ENCODE data around the gene ATP5PD. TPM values are rescaled to one million over a fixed set of nuclear protein-coding genes. Genes with fewer than 3 reads are reported as not detected.

The ATP5PD gene
- total RNA-seq, 6 experiments from 2014 or later, result 362 to 410 (median 386) TPM

DNA sequence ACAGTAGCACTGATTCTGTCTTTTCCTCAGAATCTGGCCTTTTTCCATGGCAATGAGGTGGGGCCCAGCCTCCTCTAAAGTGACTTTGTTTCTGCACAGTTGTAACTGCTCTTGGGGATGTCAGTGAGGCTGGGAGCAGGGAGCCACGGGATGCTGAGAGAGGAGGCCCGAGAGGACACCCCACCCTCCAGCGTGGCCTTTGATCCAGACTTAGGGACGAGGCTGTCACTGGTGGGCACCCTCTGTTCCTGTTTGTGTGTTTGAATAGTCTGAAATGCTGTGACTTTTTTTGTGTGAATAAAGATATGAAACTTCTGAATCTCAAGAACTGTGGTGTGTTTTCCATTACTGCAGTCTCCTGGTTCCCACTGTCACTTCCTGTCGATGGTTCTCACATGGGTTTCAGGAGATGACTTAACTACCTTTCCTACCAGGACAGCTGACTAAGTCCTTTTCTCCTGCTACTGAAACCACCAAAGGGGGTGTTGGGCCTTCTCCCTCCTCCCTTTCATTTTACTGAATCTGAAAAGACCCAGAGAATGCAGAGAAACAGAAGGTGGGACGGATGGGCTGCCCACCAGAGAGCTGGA is 18.9 kb upstream of the ATP5PD start:
- Mint-ChIP-seq H3K27ac (peak overlapping the region; percentile 77), H3K36me3 (ENCODE audit: low read depth) (peaks cover 6% of the 10 kb centered on the region; the same call in 1 of the 2 replicates), H3K27me3 (ENCODE audit: insufficient read depth) (peaks cover 4% of the 10 kb centered on the region), H3K4me1 (ENCODE audit: low read depth) (peaks cover 16% of the 10 kb centered on the region), H3K4me3 (no peak overlapping the region), H3K9me3 (no peaks in the 10 kb centered on the region)
- TF ChIP-seq, protein P1, sequence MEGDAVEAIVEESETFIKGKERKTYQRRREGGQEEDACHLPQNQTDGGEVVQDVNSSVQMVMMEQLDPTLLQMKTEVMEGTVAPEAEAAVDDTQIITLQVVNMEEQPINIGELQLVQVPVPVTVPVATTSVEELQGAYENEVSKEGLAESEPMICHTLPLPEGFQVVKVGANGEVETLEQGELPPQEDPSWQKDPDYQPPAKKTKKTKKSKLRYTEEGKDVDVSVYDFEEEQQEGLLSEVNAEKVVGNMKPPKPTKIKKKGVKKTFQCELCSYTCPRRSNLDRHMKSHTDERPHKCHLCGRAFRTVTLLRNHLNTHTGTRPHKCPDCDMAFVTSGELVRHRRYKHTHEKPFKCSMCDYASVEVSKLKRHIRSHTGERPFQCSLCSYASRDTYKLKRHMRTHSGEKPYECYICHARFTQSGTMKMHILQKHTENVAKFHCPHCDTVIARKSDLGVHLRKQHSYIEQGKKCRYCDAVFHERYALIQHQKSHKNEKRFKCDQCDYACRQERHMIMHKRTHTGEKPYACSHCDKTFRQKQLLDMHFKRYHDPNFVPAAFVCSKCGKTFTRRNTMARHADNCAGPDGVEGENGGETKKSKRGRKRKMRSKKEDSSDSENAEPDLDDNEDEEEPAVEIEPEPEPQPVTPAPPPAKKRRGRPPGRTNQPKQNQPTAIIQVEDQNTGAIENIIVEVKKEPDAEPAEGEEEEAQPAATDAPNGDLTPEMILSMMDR (IDR thresholded peaks at IDR 0.05), result no peak
- peak; percentile 31 for DNase-seq

DNA sequence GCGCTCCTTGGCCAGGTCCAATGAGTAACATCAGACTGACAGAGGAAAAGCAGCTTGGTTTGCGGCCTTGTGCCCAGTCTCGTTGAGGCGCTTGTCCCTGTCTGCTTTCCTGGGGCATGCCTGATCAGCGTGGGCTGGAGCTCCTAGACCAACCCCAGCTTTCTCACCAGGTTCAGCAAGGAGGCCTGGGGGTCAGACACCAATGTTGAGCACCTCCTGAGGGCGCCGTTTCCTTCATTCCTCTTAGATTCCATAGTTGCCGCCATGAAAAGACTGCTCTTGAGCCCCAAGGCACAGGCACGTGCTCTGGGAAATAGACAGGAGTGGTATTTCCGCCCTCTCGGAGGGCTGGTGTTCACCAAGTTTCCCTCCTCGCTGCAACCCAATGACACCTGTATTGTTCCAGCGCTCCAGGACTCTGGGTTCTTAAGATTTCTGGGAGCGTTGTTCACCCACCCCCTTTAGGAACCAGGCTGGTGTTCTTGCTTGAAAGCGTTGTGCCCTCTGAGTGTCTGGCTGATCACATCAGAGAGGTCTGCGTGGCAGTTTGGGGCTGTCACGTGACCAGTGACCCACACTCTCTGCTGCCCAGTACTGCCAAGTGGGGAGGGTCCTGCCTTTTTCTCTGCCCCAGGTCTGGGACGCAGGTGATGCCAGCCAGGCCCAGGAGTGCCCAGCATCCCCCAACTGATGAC is 18.2 kb upstream of the ATP5PD start:
- no peak for DNase-seq
- TF ChIP-seq, protein P1 (IDR thresholded peaks at IDR 0.05), result no peak
- H3K36me3 Mint-ChIP-seq (ENCODE audit: low read depth), result peaks cover 6% of the 10 kb centered on the region
- H3K9me3 Mint-ChIP-seq, result no peaks in the 10 kb centered on the region
- H3K4me3 Mint-ChIP-seq, result no peak overlapping the region
- H3K27me3 Mint-ChIP-seq (ENCODE audit: insufficient read depth), result peaks cover 4% of the 10 kb centered on the region
- H3K27ac Mint-ChIP-seq, result peak overlapping the region; percentile 77; the same call in 1 of the 2 replicates
- peaks cover 20% of the 10 kb centered on the region for H3K4me1 Mint-ChIP-seq (ENCODE audit: low read depth)

DNA sequence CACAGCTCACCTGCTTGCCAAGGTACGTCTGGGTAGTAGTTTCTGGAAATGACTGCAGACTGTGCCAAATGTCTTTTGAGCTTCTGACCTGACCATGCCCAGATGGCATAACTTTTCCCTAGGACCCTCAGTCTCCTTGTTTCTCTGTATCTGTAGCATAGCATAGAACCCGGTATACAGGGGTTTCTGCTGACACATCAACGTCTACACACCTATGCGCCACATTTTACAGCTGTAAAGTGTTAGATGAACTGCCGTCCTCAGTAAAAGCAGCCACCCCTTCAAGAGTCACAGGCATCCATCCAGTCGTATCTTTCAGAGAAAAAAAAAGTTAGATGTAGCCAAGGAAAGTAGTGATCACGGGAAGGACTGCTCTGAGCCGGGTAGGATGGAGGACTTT is 17.7 kb upstream of the ATP5PD start:
- no peaks in the 10 kb centered on the region for H3K9me3 Mint-ChIP-seq
- peaks cover 2% of the 10 kb centered on the region for H3K27me3 Mint-ChIP-seq (ENCODE audit: insufficient read depth)
- no peak overlapping the region for H3K27ac Mint-ChIP-seq
- H3K36me3 Mint-ChIP-seq (ENCODE audit: low read depth), result peaks cover 6% of the 10 kb centered on the region
- no peak overlapping the region for H3K4me3 Mint-ChIP-seq
- TF ChIP-seq, protein P1 (IDR thresholded peaks at IDR 0.05), result no peak
- peaks cover 24% of the 10 kb centered on the region for H3K4me1 Mint-ChIP-seq (ENCODE audit: low read depth)
- no peak for DNase-seq

DNA sequence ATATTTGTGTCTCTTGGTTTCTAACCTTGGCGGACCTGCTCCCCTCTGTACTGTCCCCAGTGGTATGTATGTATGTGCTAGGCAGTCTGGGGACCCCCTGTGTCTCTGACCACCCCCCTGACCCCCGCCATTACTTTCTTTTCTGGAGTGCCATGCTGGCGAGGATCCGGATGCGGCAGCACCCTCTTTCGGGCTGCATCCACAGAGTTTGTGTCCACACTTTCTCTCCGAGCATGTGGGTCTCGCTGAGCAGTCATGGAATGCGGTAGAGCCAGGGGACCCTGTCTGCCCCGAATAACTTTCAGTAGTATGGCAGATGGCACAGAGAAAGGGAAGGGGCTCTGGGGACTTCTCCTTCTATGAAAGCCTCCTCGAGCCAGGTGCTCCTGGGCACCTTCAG is 17.3 kb upstream of the ATP5PD start:
- H3K9me3 Mint-ChIP-seq, result no peaks in the 10 kb centered on the region
- no peak for DNase-seq
- no peak overlapping the region for H3K4me3 Mint-ChIP-seq
- TF ChIP-seq, protein P1 (IDR thresholded peaks at IDR 0.05), result no peak
- peaks cover 2% of the 10 kb centered on the region for H3K27me3 Mint-ChIP-seq (ENCODE audit: insufficient read depth)
- H3K27ac Mint-ChIP-seq, result no peak overlapping the region
- H3K36me3 Mint-ChIP-seq (ENCODE audit: low read depth), result peaks cover 6% of the 10 kb centered on the region
- H3K4me1 Mint-ChIP-seq (ENCODE audit: low read depth), result peaks cover 24% of the 10 kb centered on the region

DNA sequence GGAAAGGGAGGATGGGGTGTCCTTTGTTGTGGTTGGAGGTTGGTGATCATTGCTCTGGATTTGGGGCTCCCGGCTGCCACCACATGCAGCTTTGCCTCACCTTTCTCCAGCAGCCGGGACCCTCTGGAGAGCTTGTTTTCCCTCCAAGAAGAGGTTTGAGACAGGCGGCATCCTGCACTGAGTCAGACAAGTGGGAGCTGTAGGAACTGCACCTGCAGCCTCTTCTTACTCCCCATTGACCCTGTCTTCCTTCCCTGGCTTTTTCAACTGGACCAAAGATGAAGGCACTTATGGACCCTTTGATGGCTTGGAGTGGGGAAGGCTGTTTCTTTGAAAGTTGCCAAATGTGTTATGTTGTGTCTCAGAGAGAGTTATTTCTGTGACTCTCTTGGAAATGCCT is 16.9 kb upstream of the ATP5PD start:
- H3K4me1 Mint-ChIP-seq (ENCODE audit: low read depth), result peaks cover 24% of the 10 kb centered on the region
- H3K27me3 Mint-ChIP-seq (ENCODE audit: insufficient read depth), result peaks cover 2% of the 10 kb centered on the region
- TF ChIP-seq, protein P1 (IDR thresholded peaks at IDR 0.05), result no peak; the same call in 1 of the 2 replicates
- no peak for DNase-seq
- no peaks in the 10 kb centered on the region for H3K9me3 Mint-ChIP-seq
- no peak overlapping the region for H3K4me3 Mint-ChIP-seq
- H3K36me3 Mint-ChIP-seq (ENCODE audit: low read depth), result peaks cover 6% of the 10 kb centered on the region
- no peak overlapping the region for H3K27ac Mint-ChIP-seq

Measured in HFFc6 (cell line).